ENCODE measurements around the gene DLG5. TPM values are rescaled to one million over a fixed set of nuclear protein-coding genes. Genes with fewer than 3 reads are reported as not detected.

DLG5 gene
- total RNA-seq, 1 experiment from 2014 or later, result 51.0 TPM

- no peak for TF ChIP-seq CTCF (IDR thresholded peaks at IDR 0.05; ENCODE audit: unreplicated experiment)
- H3K9me3 Mint-ChIP-seq (ENCODE audit: low read depth, unreplicated experiment), result no peaks in the 10 kb centered on the region
- BruUV-seq (replicated peaks), result no TSS peak
Observed at GRCh38 chr10:77869626-77870420, 56.7 kb downstream of the DLG5 start.

GRCh38 chr10:77868523-77868922 is 58.0 kb downstream of the DLG5 start:
- Mint-ChIP-seq H3K4me3 (ENCODE audit: low read depth, unreplicated experiment) (no peak overlapping the region), H3K9me3 (ENCODE audit: low read depth, unreplicated experiment) (no peaks in the 10 kb centered on the region), H3K27ac (ENCODE audit: unreplicated experiment) (no peak overlapping the region), H3K4me1 (ENCODE audit: low read depth, unreplicated experiment) (peaks cover 16% of the 10 kb centered on the region), H3K27me3 (ENCODE audit: unreplicated experiment) (no peaks in the 10 kb centered on the region), H3K36me3 (ENCODE audit: insufficient read depth, unreplicated experiment) (peaks cover 2% of the 10 kb centered on the region)
- CTCF ChIA-PET, result no interaction called here
- intact Hi-C loops (cut with micrococcal nuclease; ENCODE audit: unreplicated experiment), result no loop called here
- TF ChIP-seq CTCF (IDR thresholded peaks at IDR 0.05; ENCODE audit: unreplicated experiment), result no peak
- DNase-seq, result no peak
- BruUV-seq (replicated peaks), result no TSS peak

More at GRCh38 chr10:77869626-77870420, 56.7 kb downstream of the DLG5 start:
- H3K27me3 Mint-ChIP-seq (ENCODE audit: unreplicated experiment), result no peaks in the 10 kb centered on the region
- H3K4me3 Mint-ChIP-seq (ENCODE audit: low read depth, unreplicated experiment), result no peak overlapping the region
- peaks cover 7% of the 10 kb centered on the region for H3K36me3 Mint-ChIP-seq (ENCODE audit: insufficient read depth, unreplicated experiment)
- H3K27ac Mint-ChIP-seq (ENCODE audit: unreplicated experiment), result no peak overlapping the region
- no peak for DNase-seq
- peaks cover 26% of the 10 kb centered on the region for H3K4me1 Mint-ChIP-seq (ENCODE audit: low read depth, unreplicated experiment)
- intact Hi-C loops (cut with micrococcal nuclease; ENCODE audit: unreplicated experiment), result no loop called here
- CTCF ChIA-PET, result no interaction called here

GRCh38 chr10:77867124-77867719 is 59.3 kb downstream of the DLG5 start:
- Mint-ChIP-seq H3K36me3 (ENCODE audit: insufficient read depth, unreplicated experiment) (no peaks in the 10 kb centered on the region), H3K27ac (ENCODE audit: unreplicated experiment) (no peak overlapping the region), H3K9me3 (ENCODE audit: low read depth, unreplicated experiment) (no peaks in the 10 kb centered on the region), H3K4me1 (ENCODE audit: low read depth, unreplicated experiment) (peaks cover 4% of the 10 kb centered on the region), H3K4me3 (ENCODE audit: low read depth, unreplicated experiment) (no peak overlapping the region), H3K27me3 (ENCODE audit: unreplicated experiment) (no peaks in the 10 kb centered on the region)
- DNase-seq, result no peak
- no peak for TF ChIP-seq CTCF (IDR thresholded peaks at IDR 0.05; ENCODE audit: unreplicated experiment)
- intact Hi-C loops (cut with micrococcal nuclease; ENCODE audit: unreplicated experiment), result no loop called here
- CTCF ChIA-PET, result no interaction called here
- BruUV-seq (replicated peaks), result no TSS peak

- peaks cover 3% of the 10 kb centered on the region for H3K4me1 Mint-ChIP-seq (ENCODE audit: low read depth, unreplicated experiment)
Observed at GRCh38 chr10:77866598-77866997, 60.0 kb downstream of the DLG5 start.

More at GRCh38 chr10:77866598-77866997, 60.0 kb downstream of the DLG5 start:
- CTCF ChIA-PET, result no interaction called here
- no peaks in the 10 kb centered on the region for H3K27me3 Mint-ChIP-seq (ENCODE audit: unreplicated experiment)
- H3K27ac Mint-ChIP-seq (ENCODE audit: unreplicated experiment), result no peak overlapping the region
- H3K9me3 Mint-ChIP-seq (ENCODE audit: low read depth, unreplicated experiment), result no peaks in the 10 kb centered on the region
- intact Hi-C loops (cut with micrococcal nuclease; ENCODE audit: unreplicated experiment), result no loop called here
- H3K36me3 Mint-ChIP-seq (ENCODE audit: insufficient read depth, unreplicated experiment), result no peaks in the 10 kb centered on the region
- no peak for DNase-seq
- TF ChIP-seq CTCF (IDR thresholded peaks at IDR 0.05; ENCODE audit: unreplicated experiment), result no peak
- H3K4me3 Mint-ChIP-seq (ENCODE audit: low read depth, unreplicated experiment), result no peak overlapping the region
- BruUV-seq (replicated peaks), result no TSS peak

All from Calu3 (cell line).